ENCODE measurements around the gene TRMT11.

TRMT11 gene

DNA sequence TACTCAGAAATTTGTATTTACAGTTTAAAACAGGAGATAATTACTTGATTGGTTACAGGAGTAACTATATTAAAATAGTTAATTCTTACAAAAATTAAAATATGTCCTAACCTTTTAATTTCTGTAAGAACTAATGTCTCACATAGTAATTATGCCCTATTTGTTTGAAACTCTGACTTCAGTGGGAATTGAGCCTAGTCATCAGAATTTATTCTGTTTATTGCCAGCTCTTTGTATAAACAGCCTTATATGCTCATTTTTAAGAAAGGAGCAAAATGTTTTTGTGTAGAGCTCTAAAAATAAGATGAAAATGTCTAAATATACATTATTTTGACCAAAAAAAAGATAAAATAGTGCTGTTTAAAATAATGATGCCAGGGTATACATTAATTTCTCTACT lies 21.5 kb downstream of the TRMT11 start:
- Histone ChIP-seq H3K79me2 (ENCODE audit: control insufficient read depth, insufficient read depth, low read length, poor library complexity) (no peaks in the 10 kb centered on the region), H3K4ac (ENCODE audit: low read depth, low read length) (no peak overlapping the region), H2BK120ac (ENCODE audit: insufficient read depth, low read length, poor library complexity) (no peak overlapping the region), H3K27me3 (ENCODE audit: insufficient read depth, low read length) (no peaks in the 10 kb centered on the region), H2AFZ (ENCODE audit: insufficient read depth, low read length, poor library complexity) (no peak overlapping the region), H3K9ac (ENCODE audit: low read length) (no peak overlapping the region), H3K36me3 (ENCODE audit: control insufficient read depth in 1 of 2, insufficient read depth in 2 of 2, low read length in 2 of 2) (peaks cover 0 to 5% of the 10 kb centered on the region in 2 experiments), H3K4me2 (ENCODE audit: low read length) (no peak overlapping the region), H3K27ac (ENCODE audit: low read depth, low read length) (no peak overlapping the region), H3K4me1 (ENCODE audit: control insufficient read depth in 1 of 2, insufficient read depth in 2 of 2, low read length in 2 of 2) (no peaks in the 10 kb centered on the region), H2BK5ac (ENCODE audit: low read depth, low read length, poor library complexity) (no peak overlapping the region), H4K91ac (ENCODE audit: low read depth, low read length) (no peak overlapping the region), H3K23ac (ENCODE audit: low read length) (no peak overlapping the region), H2BK12ac (ENCODE audit: low read length) (no peak overlapping the region), H3K79me1 (ENCODE audit: low read length) (no peaks in the 10 kb centered on the region), H2AK5ac (ENCODE audit: low read length) (no peak overlapping the region), H3K9me3 (ENCODE audit: insufficient read depth, low read depth, low read length) (no peaks in the 10 kb centered on the region), H3K18ac (ENCODE audit: low read length) (no peak overlapping the region), H3K4me3 (ENCODE audit: low read depth, low read length) (no peak overlapping the region), H4K12ac (ENCODE audit: low read depth, low read length) (no peak overlapping the region), H4K8ac (ENCODE audit: low read depth, low read length) (no peak overlapping the region), H3K14ac (ENCODE audit: low read length) (no peak overlapping the region)
- DNase-seq = no peak

DNA sequence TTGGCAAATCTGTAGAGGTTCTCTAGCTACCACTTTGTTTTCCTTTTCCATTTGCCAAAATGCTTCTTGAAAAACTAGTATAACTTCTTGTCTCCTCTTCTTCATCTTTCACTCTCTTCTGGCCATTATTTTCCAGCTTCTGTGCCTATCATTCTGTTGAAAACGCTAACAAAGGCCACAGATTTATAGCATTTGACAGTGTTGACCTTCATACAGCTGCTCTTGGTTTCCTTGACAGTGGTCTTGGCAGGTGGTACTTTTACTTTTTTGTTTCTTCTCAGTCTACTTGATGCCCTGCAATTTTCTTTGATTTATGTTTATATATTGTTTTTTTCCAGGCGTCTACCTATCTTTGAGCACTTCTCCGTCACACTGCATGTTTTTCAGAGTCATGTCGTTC lies 23.7 kb downstream of the TRMT11 start:
- H2AK5ac ChIP-seq (ENCODE audit: low read length) = no peak overlapping the region
- H3K4me1 ChIP-seq (ENCODE audit: control insufficient read depth in 1 of 2, insufficient read depth in 2 of 2, low read length in 2 of 2) = no peaks in the 10 kb centered on the region
- H3K36me3 ChIP-seq (ENCODE audit: control insufficient read depth in 1 of 2, insufficient read depth in 2 of 2, low read length in 2 of 2) = peaks cover 4 to 10% of the 10 kb centered on the region in 2 experiments
- H4K12ac ChIP-seq (ENCODE audit: low read depth, low read length) = no peak overlapping the region
- no peak overlapping the region for H3K23ac ChIP-seq (ENCODE audit: low read length)
- no peaks in the 10 kb centered on the region for H3K79me1 ChIP-seq (ENCODE audit: low read length)
- H3K27me3 ChIP-seq (ENCODE audit: insufficient read depth, low read length) = no peaks in the 10 kb centered on the region
- no peaks in the 10 kb centered on the region for H3K9me3 ChIP-seq (ENCODE audit: insufficient read depth, low read depth, low read length)
- H3K4me2 ChIP-seq (ENCODE audit: low read length) = no peak overlapping the region
- H3K4me3 ChIP-seq (ENCODE audit: low read depth, low read length) = no peak overlapping the region
- no peak overlapping the region for H4K91ac ChIP-seq (ENCODE audit: low read depth, low read length)
- H3K4ac ChIP-seq (ENCODE audit: low read depth, low read length) = no peak overlapping the region
- no peak overlapping the region for H3K14ac ChIP-seq (ENCODE audit: low read length)
- H2AFZ ChIP-seq (ENCODE audit: insufficient read depth, low read length, poor library complexity) = no peak overlapping the region
- H2BK12ac ChIP-seq (ENCODE audit: low read length) = no peak overlapping the region
- H3K27ac ChIP-seq (ENCODE audit: low read depth, low read length) = no peak overlapping the region
- H3K9ac ChIP-seq (ENCODE audit: low read length) = no peak overlapping the region
- no peak overlapping the region for H4K8ac ChIP-seq (ENCODE audit: low read depth, low read length)
- H2BK120ac ChIP-seq (ENCODE audit: insufficient read depth, low read length, poor library complexity) = no peak overlapping the region
- H3K79me2 ChIP-seq (ENCODE audit: control insufficient read depth, insufficient read depth, low read length, poor library complexity) = no peaks in the 10 kb centered on the region
- no peak overlapping the region for H3K18ac ChIP-seq (ENCODE audit: low read length)
- WGBS (ENCODE audit: extremely low coverage, insufficient coverage, insufficient read length) = no CpG with 5 or more reads among the region's 4 CpGs
- DNase-seq = no peak
- H2BK5ac ChIP-seq (ENCODE audit: low read depth, low read length, poor library complexity) = no peak overlapping the region

DNA sequence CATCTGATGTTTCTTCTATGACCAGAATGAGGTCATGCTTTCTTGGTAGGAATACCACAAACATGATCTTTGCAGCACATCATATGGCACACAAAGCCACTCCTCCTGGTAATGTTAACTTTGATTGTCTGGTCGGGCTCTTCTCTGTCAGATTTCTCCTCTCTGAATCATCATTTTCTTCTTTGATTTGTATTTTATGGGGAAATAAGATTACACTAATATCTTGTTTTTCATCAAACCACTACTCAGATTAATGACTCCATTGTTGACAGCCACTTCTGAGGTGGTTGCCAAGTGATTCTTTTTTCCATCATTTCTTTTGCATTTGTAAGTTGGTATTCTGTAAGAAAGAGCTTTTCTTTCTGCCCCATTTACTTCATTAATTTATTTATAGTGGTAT lies 29.5 kb downstream of the TRMT11 start:
- Histone ChIP-seq H3K27me3 (ENCODE audit: insufficient read depth, low read length) (no peaks in the 10 kb centered on the region), H3K23ac (ENCODE audit: low read length) (no peak overlapping the region), H3K79me1 (ENCODE audit: low read length) (no peaks in the 10 kb centered on the region), H3K79me2 (ENCODE audit: control insufficient read depth, insufficient read depth, low read length, poor library complexity) (no peaks in the 10 kb centered on the region), H3K4me1 (ENCODE audit: control insufficient read depth in 1 of 2, insufficient read depth in 2 of 2, low read length in 2 of 2) (no peaks in the 10 kb centered on the region), H2BK120ac (ENCODE audit: insufficient read depth, low read length, poor library complexity) (no peak overlapping the region), H2BK12ac (ENCODE audit: low read length) (no peak overlapping the region), H3K4me2 (ENCODE audit: low read length) (no peak overlapping the region), H3K4ac (ENCODE audit: low read depth, low read length) (no peak overlapping the region), H3K36me3 (ENCODE audit: control insufficient read depth in 1 of 2, insufficient read depth in 2 of 2, low read length in 2 of 2) (peaks cover 4 to 6% of the 10 kb centered on the region in 2 experiments), H4K12ac (ENCODE audit: low read depth, low read length) (no peak overlapping the region), H3K27ac (ENCODE audit: low read depth, low read length) (no peak overlapping the region), H3K9me3 (ENCODE audit: insufficient read depth, low read depth, low read length) (no peaks in the 10 kb centered on the region), H3K4me3 (ENCODE audit: low read depth, low read length) (no peak overlapping the region), H3K14ac (ENCODE audit: low read length) (no peak overlapping the region), H2AFZ (ENCODE audit: insufficient read depth, low read length, poor library complexity) (no peak overlapping the region), H3K18ac (ENCODE audit: low read length) (no peak overlapping the region), H2AK5ac (ENCODE audit: low read length) (no peak overlapping the region), H4K8ac (ENCODE audit: low read depth, low read length) (no peak overlapping the region), H3K9ac (ENCODE audit: low read length) (no peak overlapping the region), H4K91ac (ENCODE audit: low read depth, low read length) (no peak overlapping the region), H2BK5ac (ENCODE audit: low read depth, low read length, poor library complexity) (no peak overlapping the region)
- DNase-seq = no peak
- no CpG with 5 or more reads among the region's 1 CpG for WGBS (ENCODE audit: extremely low coverage, insufficient coverage, insufficient read length)

DNA sequence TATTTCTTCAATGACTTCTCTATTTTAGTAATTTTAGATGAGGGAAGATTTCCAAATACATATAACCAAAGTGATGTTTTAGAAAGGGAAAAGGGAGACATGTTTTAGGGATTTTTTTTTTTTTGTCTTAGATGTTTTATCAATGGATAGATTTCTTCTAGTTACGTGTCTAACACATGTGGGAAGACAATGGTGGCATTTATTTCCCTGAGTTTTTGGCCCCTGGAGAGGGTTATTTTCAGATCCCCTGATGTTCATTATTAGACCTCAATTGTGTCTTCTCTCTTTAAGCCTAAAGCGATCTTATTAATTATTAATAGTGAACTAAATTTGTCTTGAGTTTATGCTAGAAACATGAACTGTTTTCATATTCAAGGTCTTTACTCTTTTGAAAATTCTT lies 30.3 kb downstream of the TRMT11 start:
- Histone ChIP-seq H3K23ac (ENCODE audit: low read length) (no peak overlapping the region), H3K79me1 (ENCODE audit: low read length) (no peaks in the 10 kb centered on the region), H3K4ac (ENCODE audit: low read depth, low read length) (no peak overlapping the region), H4K8ac (ENCODE audit: low read depth, low read length) (no peak overlapping the region), H2BK12ac (ENCODE audit: low read length) (no peak overlapping the region), H4K91ac (ENCODE audit: low read depth, low read length) (no peak overlapping the region), H3K4me2 (ENCODE audit: low read length) (no peak overlapping the region), H2AK5ac (ENCODE audit: low read length) (no peak overlapping the region), H3K9ac (ENCODE audit: low read length) (no peak overlapping the region), H3K9me3 (ENCODE audit: insufficient read depth, low read depth, low read length) (no peaks in the 10 kb centered on the region), H3K14ac (ENCODE audit: low read length) (no peak overlapping the region), H3K27ac (ENCODE audit: low read depth, low read length) (no peak overlapping the region), H3K4me1 (ENCODE audit: control insufficient read depth in 1 of 2, insufficient read depth in 2 of 2, low read length in 2 of 2) (no peaks in the 10 kb centered on the region), H3K36me3 (ENCODE audit: control insufficient read depth in 1 of 2, insufficient read depth in 2 of 2, low read length in 2 of 2) (peaks cover 5 to 8% of the 10 kb centered on the region in 2 experiments), H2BK120ac (ENCODE audit: insufficient read depth, low read length, poor library complexity) (no peak overlapping the region), H3K18ac (ENCODE audit: low read length) (no peak overlapping the region), H4K12ac (ENCODE audit: low read depth, low read length) (no peak overlapping the region), H3K4me3 (ENCODE audit: low read depth, low read length) (no peak overlapping the region), H2BK5ac (ENCODE audit: low read depth, low read length, poor library complexity) (no peak overlapping the region), H3K27me3 (ENCODE audit: insufficient read depth, low read length) (no peaks in the 10 kb centered on the region), H3K79me2 (ENCODE audit: control insufficient read depth, insufficient read depth, low read length, poor library complexity) (no peaks in the 10 kb centered on the region), H2AFZ (ENCODE audit: insufficient read depth, low read length, poor library complexity) (no peak overlapping the region)
- WGBS (ENCODE audit: extremely low coverage, insufficient coverage, insufficient read length) = no CpG with 5 or more reads among the region's 2 CpGs
- DNase-seq = no peak

DNA sequence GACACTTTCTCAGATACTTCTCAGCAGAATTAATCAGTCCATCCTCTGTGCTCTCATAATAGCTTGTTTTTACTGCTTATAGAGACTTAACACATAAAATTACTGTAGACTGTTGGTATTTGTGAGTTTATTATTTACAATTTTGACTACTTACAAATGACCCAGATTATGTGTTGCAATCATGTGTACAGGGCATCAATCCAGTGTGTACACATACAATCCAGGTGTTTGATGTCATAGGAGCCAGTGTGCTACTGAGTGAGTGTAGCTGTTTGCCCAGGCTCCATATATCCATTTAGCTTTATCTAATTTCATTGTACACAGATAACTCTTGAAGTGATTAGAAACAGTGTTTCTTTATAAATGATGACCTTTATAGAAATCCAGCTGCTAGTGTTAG lies 31.3 kb downstream of the TRMT11 start:
- H3K9ac ChIP-seq (ENCODE audit: low read length) = no peak overlapping the region
- no peak overlapping the region for H3K4ac ChIP-seq (ENCODE audit: low read depth, low read length)
- H2AK5ac ChIP-seq (ENCODE audit: low read length) = no peak overlapping the region
- no peak overlapping the region for H4K8ac ChIP-seq (ENCODE audit: low read depth, low read length)
- H2AFZ ChIP-seq (ENCODE audit: insufficient read depth, low read length, poor library complexity) = no peak overlapping the region
- H4K12ac ChIP-seq (ENCODE audit: low read depth, low read length) = no peak overlapping the region
- H2BK120ac ChIP-seq (ENCODE audit: insufficient read depth, low read length, poor library complexity) = no peak overlapping the region
- no peaks in the 10 kb centered on the region for H3K9me3 ChIP-seq (ENCODE audit: insufficient read depth, low read depth, low read length)
- H3K18ac ChIP-seq (ENCODE audit: low read length) = no peak overlapping the region
- no peaks in the 10 kb centered on the region for H3K4me1 ChIP-seq (ENCODE audit: control insufficient read depth in 1 of 2, insufficient read depth in 2 of 2, low read length in 2 of 2)
- no peak overlapping the region for H3K14ac ChIP-seq (ENCODE audit: low read length)
- no peaks in the 10 kb centered on the region for H3K79me1 ChIP-seq (ENCODE audit: low read length)
- H2BK12ac ChIP-seq (ENCODE audit: low read length) = no peak overlapping the region
- no peak overlapping the region for H3K4me2 ChIP-seq (ENCODE audit: low read length)
- no peaks in the 10 kb centered on the region for H3K27me3 ChIP-seq (ENCODE audit: insufficient read depth, low read length)
- H3K79me2 ChIP-seq (ENCODE audit: control insufficient read depth, insufficient read depth, low read length, poor library complexity) = no peaks in the 10 kb centered on the region
- H3K36me3 ChIP-seq (ENCODE audit: control insufficient read depth in 1 of 2, insufficient read depth in 2 of 2, low read length in 2 of 2) = peaks cover 5 to 10% of the 10 kb centered on the region in 2 experiments
- H4K91ac ChIP-seq (ENCODE audit: low read depth, low read length) = no peak overlapping the region
- H3K23ac ChIP-seq (ENCODE audit: low read length) = no peak overlapping the region
- no peak overlapping the region for H3K4me3 ChIP-seq (ENCODE audit: low read depth, low read length)
- no peak for DNase-seq
- H3K27ac ChIP-seq (ENCODE audit: low read depth, low read length) = no peak overlapping the region
- H2BK5ac ChIP-seq (ENCODE audit: low read depth, low read length, poor library complexity) = no peak overlapping the region
